GM12873 (cell line): Measurements from ENCODE around the gene TSPAN5.

Experiments used
- CTCF ChIP-seq: IDR thresholded peaks from 2 replicates; pipeline ENCODE4 v1.5.1; 2012; ENCODE audit warnings: low read depth, mild to moderate bottlenecking, moderate library complexity, low read length, control low read depth; ENCODE audit not compliant: insufficient read depth; ENCODE audit errors: missing control alignments

TSPAN5 gene

GRCh38 chr4:98448908-98449307 is 209.5 kb downstream of the TSPAN5 start:
- no peak for TF ChIP-seq CTCF

GRCh38 chr4:98447648-98448047 is 210.8 kb downstream of the TSPAN5 start:
- no peak for TF ChIP-seq CTCF

- TF ChIP-seq CTCF, result no peak
Measured at GRCh38 chr4:98446499-98447375, 211.7 kb downstream of the TSPAN5 start.

GRCh38 chr4:98444371-98444770 is 214.0 kb downstream of the TSPAN5 start:
- TF ChIP-seq CTCF, result no peak

- TF ChIP-seq CTCF, result no peak
Measured at GRCh38 chr4:98434816-98435215, 223.6 kb downstream of the TSPAN5 start.

- no peak for TF ChIP-seq CTCF
Measured at GRCh38 chr4:98433691-98434090, 224.7 kb downstream of the TSPAN5 start.

GRCh38 chr4:98430708-98431403 is 227.6 kb downstream of the TSPAN5 start:
- no peak for TF ChIP-seq CTCF
